ENCODE results near the gene CDCA3.

CDCA3 gene

GRCh38 chr12:6854036-6854435 is 3.0 kb upstream of the CDCA3 start:
- DNase-seq (ENCODE audit: low read depth), result no peak
- no peak overlapping the region for H3K4me3 ChIP-seq (replicated peaks; ENCODE audit: low read depth, low read length)
- TF ChIP-seq CTCF (IDR thresholded peaks at IDR 0.05; ENCODE audit: low read length, missing control alignments), result no peak

DNA sequence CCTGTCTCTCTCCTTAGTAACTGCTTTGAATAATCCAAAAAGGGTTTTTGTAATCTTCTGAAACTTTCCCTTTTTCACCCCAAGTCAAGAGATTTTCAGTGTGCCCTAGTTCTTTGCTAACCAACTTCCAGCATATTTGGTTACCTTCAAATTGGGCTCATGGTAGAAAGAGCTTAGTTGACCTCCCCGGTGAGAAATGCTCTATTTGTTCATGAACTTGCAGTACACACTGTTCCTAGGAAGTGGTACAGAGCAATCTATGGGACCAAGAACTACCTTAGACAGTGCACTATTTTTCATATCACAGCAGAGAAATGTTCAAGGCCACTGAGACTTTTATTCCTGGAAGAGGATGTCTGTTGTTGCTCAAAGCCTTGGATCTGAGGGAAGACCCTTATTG is 2.5 kb upstream of the CDCA3 start:
- no peak for TF ChIP-seq CTCF (IDR thresholded peaks at IDR 0.05; ENCODE audit: low read length, missing control alignments)
- DNase-seq (ENCODE audit: low read depth), result no peak
- no peak overlapping the region for H3K4me3 ChIP-seq (replicated peaks; ENCODE audit: low read depth, low read length)

GRCh38 chr12:6852651-6853354 is 1.7 kb upstream of the CDCA3 start:
- DNase-seq (ENCODE audit: low read depth), result peak; percentile 73
- H3K4me3 ChIP-seq (replicated peaks; ENCODE audit: low read depth, low read length), result peak overlapping the region; percentile 68

GRCh38 chr12:6851921-6852650 is 1.0 kb upstream of the CDCA3 start, which contains the start of gene USP5:
USP5 (plus strand) TSS chr12:6852150; CDS start chr12:6852180, 30 bp downstream.
- TF ChIP-seq CTCF (IDR thresholded peaks at IDR 0.05; ENCODE audit: low read length, missing control alignments), result no peak
- peak; percentile 100 for DNase-seq (ENCODE audit: low read depth)
- H3K4me3 ChIP-seq (replicated peaks; ENCODE audit: low read depth, low read length), result peak within 1 kb of the TSS; percentile 68

More at GRCh38 chr12:6852651-6853354, 1.7 kb upstream of the CDCA3 start:
- no peak for TF ChIP-seq CTCF (IDR thresholded peaks at IDR 0.05; ENCODE audit: low read length, missing control alignments)

DNA sequence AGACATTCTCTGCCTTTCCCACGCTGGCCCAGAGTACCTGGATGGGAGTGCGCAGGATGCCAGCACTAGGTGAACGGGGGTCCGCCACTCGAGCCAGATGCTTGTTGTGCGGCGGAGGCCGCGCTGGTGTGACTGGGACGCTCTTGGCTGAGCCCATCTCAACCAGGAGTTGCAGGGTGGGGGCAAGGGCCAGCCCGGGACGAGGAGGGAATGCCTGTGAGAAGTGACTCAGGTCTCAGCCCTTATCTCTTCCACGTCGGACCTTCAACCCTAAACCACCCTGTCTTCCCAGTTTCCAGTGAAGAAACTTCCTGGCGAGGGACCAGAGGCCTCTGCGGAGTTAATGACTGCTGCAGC is 312 bp downstream of the CDCA3 start:
- DNase-seq (ENCODE audit: low read depth), result no peak
- no peak for TF ChIP-seq CTCF (IDR thresholded peaks at IDR 0.05; ENCODE audit: low read length, missing control alignments)
- peak overlapping the region; percentile 68 for H3K4me3 ChIP-seq (replicated peaks; ENCODE audit: low read depth, low read length)

DNA sequence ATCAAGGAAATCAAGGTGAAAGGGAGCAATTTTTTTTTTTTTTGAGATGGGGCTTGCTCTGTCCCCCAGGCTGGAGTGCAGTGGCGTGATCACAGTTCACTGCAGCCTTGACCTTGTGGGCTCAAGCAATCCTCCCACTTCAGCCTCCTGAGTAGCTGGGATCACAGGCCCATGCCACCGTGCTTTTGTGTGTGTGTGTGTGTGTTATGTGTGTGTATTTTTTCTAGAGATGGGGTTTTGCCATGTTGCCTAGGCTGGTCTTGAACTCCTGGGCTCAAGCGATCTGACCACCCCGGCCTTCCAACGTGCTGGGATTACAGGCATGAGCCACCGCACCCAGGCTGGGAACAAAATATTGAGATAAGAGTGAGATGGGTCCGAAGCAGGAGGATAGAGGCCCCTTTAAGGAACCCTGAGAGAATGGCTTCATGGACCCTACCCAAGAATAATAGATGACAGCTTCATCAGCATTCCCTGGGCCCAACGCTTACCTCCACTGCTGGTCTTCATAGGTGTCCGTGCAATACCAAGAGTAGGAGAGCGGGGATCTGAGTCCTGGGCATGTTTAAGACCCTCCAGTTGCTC is 1.0 kb downstream of the CDCA3 start:
- peak overlapping the region; percentile 68 for H3K4me3 ChIP-seq (replicated peaks; ENCODE audit: low read depth, low read length)
- TF ChIP-seq CTCF (IDR thresholded peaks at IDR 0.05; ENCODE audit: low read length, missing control alignments), result no peak
- DNase-seq (ENCODE audit: low read depth), result no peak

Measured in fibroblast of pulmonary artery (primary cell).